Liver (tissue), 3 donors: Measurements from ENCODE around the gene TXLNG.

Source experiments
- GABPA ChIP-seq, 2 donors: IDR thresholded peaks in 1 of 2; conservative IDR thresholded peaks in 1 of 2; 2 replicates each; pipeline ENCODE4 v1.6.1; 2016; ENCODE audit warnings: antibody characterized with exemption in 2 of 2, mild to moderate bottlenecking in 1 of 2, moderate library complexity in 1 of 2
- HNF4A ChIP-seq, 2 donors: conservative IDR thresholded peaks; 2 replicates each; pipeline ENCODE4 v1.6.1; 2016; ENCODE audit warnings: antibody characterized with exemption in 2 of 2, mild to moderate bottlenecking in 2 of 2
- JUND ChIP-seq, 2 donors: IDR thresholded peaks; 2 replicates each; pipeline ENCODE4 v1.6.1; 2016; ENCODE audit warnings: antibody characterized with exemption in 2 of 2
- NR2F2 ChIP-seq: IDR thresholded peaks from 2 replicates; pipeline ENCODE4 v1.6.1; 2016; ENCODE audit warnings: antibody characterized with exemption
- RAD21 ChIP-seq, 2 donors: IDR thresholded peaks; 2 replicates each; pipeline ENCODE4 v1.6.1; 2016; ENCODE audit warnings: antibody characterized with exemption in 2 of 2, mild to moderate bottlenecking in 2 of 2
- SP1 ChIP-seq: IDR thresholded peaks from 2 replicates; pipeline ENCODE4 v1.6.1; 2018; ENCODE audit warnings: antibody characterized with exemption, mild to moderate bottlenecking
- TAF1 ChIP-seq: conservative IDR thresholded peaks from 2 replicates; pipeline ENCODE4 v1.6.1; 2016; ENCODE audit warnings: antibody characterized with exemption, mild to moderate bottlenecking
- YY1 ChIP-seq: IDR thresholded peaks from 2 replicates; pipeline ENCODE4 v1.6.1; 2016; ENCODE audit warnings: antibody characterized with exemption, mild to moderate bottlenecking
- TF ChIP-seq, protein P1 (sequence below): IDR thresholded peaks from 2 replicates; pipeline ENCODE4 v1.6.1; 2016; ENCODE audit warnings: antibody characterized with exemption, mild to moderate bottlenecking
- TF ChIP-seq, protein P2 (sequence below): IDR thresholded peaks from 2 replicates; pipeline ENCODE4 v1.6.1; 2016; ENCODE audit warnings: antibody characterized with exemption
- TF ChIP-seq, protein P3 (sequence below): fragments of 150-350 bp; IDR thresholded peaks from 2 replicates; pipeline ENCODE4 v1.5.1; 2017; ENCODE audit warnings: improper control_type of control experiment, low read depth, low read length; ENCODE audit not compliant: missing input control
- donor health status: healthy.
- donor health status: healthy.

DNA sequence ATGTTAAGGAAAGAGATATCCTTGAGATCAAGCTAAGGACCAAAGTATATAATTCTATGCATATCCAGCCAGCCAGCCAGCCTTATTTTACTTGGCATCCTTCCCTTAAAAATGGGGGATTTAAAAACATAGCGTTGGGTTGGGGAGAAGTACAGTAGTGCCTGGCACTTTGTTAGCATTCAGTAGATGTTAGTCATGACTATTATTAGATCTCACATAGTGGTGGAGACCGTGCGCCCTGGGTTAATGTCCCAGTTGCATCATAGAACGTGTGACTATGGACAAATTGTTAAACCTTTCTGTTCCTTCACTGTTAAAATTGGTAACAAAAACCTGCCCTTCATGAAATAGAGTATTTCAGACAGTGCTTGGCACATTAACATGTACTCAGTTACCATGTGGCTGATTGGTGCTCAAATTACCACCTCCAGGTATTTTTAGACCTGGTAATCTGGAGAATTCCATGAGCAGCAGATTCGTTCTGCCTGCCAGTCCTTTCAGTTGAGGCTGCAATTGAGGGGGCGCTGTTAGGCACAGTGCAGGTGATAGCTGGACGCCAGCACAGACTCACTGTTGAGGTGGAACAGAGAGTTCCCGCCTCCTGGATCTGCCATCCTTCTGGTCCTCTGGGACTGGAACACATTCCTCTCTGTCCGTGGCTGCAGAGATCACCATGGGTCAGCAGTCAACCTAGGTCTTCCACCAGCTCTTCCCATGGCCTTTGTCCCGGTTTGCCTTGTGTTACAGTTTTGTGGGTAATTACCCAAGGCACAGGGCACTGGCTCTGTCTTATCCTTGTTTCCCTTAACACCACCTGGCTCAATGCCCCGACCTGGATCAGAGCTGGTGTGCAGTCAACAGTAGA is 52.2 kb downstream of the TXLNG start:
- TF ChIP-seq, protein P1, sequence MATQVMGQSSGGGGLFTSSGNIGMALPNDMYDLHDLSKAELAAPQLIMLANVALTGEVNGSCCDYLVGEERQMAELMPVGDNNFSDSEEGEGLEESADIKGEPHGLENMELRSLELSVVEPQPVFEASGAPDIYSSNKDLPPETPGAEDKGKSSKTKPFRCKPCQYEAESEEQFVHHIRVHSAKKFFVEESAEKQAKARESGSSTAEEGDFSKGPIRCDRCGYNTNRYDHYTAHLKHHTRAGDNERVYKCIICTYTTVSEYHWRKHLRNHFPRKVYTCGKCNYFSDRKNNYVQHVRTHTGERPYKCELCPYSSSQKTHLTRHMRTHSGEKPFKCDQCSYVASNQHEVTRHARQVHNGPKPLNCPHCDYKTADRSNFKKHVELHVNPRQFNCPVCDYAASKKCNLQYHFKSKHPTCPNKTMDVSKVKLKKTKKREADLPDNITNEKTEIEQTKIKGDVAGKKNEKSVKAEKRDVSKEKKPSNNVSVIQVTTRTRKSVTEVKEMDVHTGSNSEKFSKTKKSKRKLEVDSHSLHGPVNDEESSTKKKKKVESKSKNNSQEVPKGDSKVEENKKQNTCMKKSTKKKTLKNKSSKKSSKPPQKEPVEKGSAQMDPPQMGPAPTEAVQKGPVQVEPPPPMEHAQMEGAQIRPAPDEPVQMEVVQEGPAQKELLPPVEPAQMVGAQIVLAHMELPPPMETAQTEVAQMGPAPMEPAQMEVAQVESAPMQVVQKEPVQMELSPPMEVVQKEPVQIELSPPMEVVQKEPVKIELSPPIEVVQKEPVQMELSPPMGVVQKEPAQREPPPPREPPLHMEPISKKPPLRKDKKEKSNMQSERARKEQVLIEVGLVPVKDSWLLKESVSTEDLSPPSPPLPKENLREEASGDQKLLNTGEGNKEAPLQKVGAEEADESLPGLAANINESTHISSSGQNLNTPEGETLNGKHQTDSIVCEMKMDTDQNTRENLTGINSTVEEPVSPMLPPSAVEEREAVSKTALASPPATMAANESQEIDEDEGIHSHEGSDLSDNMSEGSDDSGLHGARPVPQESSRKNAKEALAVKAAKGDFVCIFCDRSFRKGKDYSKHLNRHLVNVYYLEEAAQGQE: no peak
- TF ChIP-seq, protein P2, sequence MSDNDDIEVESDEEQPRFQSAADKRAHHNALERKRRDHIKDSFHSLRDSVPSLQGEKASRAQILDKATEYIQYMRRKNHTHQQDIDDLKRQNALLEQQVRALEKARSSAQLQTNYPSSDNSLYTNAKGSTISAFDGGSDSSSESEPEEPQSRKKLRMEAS: no peak
- TF ChIP-seq RAD21 (IDR thresholded peaks at IDR 0.05) (no peak), JUND (IDR thresholded peaks at IDR 0.05) (no peak), SP1 (peak; percentile 50), TAF1 (no peak), YY1 (peak; percentile 21), GABPA (IDR thresholded peaks at IDR 0.05 in 1 of 2, conservative IDR thresholded peaks at IDR 0.05 in 1 of 2) (no peak), HNF4A (conservative IDR thresholded peaks at IDR 0.05) (peak; percentile 45 to 54), NR2F2 (peak; percentile 41)
- TF ChIP-seq, protein P3, sequence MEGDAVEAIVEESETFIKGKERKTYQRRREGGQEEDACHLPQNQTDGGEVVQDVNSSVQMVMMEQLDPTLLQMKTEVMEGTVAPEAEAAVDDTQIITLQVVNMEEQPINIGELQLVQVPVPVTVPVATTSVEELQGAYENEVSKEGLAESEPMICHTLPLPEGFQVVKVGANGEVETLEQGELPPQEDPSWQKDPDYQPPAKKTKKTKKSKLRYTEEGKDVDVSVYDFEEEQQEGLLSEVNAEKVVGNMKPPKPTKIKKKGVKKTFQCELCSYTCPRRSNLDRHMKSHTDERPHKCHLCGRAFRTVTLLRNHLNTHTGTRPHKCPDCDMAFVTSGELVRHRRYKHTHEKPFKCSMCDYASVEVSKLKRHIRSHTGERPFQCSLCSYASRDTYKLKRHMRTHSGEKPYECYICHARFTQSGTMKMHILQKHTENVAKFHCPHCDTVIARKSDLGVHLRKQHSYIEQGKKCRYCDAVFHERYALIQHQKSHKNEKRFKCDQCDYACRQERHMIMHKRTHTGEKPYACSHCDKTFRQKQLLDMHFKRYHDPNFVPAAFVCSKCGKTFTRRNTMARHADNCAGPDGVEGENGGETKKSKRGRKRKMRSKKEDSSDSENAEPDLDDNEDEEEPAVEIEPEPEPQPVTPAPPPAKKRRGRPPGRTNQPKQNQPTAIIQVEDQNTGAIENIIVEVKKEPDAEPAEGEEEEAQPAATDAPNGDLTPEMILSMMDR: no peak
